Measurements from ENCODE around the gene MFAP2.

Gene MFAP2

GRCh38 chr1:16980473-16981268, at the start of gene MFAP2:
Gene MFAP2 (minus strand): TSS chr1:16980620. CDS start chr1:16978273, 2,347 bp downstream.
- no peak for DNase-seq (ENCODE audit: low spot score)

- DNase-seq (ENCODE audit: low spot score): no peak
Measured at GRCh38 chr1:17030206-17030605, 49.8 kb upstream of the MFAP2 start.

- DNase-seq (ENCODE audit: low spot score): no peak
Measured at GRCh38 chr1:17028662-17029188, 48.3 kb upstream of the MFAP2 start.

- no peak for DNase-seq (ENCODE audit: low spot score)
Measured at GRCh38 chr1:17027900-17028299, 47.5 kb upstream of the MFAP2 start.

GRCh38 chr1:17027403-17027802, 47.0 kb upstream of the MFAP2 start:
- DNase-seq (ENCODE audit: low spot score): no peak

GRCh38 chr1:17024721-17025120, 44.3 kb upstream of the MFAP2 start:
- DNase-seq (ENCODE audit: low spot score): no peak

GRCh38 chr1:17023573-17023972, 43.2 kb upstream of the MFAP2 start:
- DNase-seq (ENCODE audit: low spot score): no peak

GRCh38 chr1:17023102-17023501, 42.7 kb upstream of the MFAP2 start:
- no peak for DNase-seq (ENCODE audit: low spot score)

- no peak for DNase-seq (ENCODE audit: low spot score)
Measured at GRCh38 chr1:17021896-17022295, 41.5 kb upstream of the MFAP2 start.

- DNase-seq (ENCODE audit: low spot score): no peak
Measured at GRCh38 chr1:17020502-17020901, 40.1 kb upstream of the MFAP2 start.

- no peak for DNase-seq (ENCODE audit: low spot score)
Measured at GRCh38 chr1:17018849-17019248, 38.4 kb upstream of the MFAP2 start.

- no peak for DNase-seq (ENCODE audit: low spot score)
Measured at GRCh38 chr1:17017435-17017834, 37.0 kb upstream of the MFAP2 start.

- DNase-seq (ENCODE audit: low spot score): no peak
Measured at GRCh38 chr1:17016317-17016661, 35.9 kb upstream of the MFAP2 start.

GRCh38 chr1:17014671-17015567, 34.5 kb upstream of the MFAP2 start:
- no peak for DNase-seq (ENCODE audit: low spot score)

GRCh38 chr1:17013491-17014320, 33.3 kb upstream of the MFAP2 start:
- DNase-seq (ENCODE audit: low spot score): no peak

- no peak for DNase-seq (ENCODE audit: low spot score)
Measured at GRCh38 chr1:17012775-17013490, 32.5 kb upstream of the MFAP2 start.

- peak; percentile 70 for DNase-seq (ENCODE audit: low spot score)
Measured at GRCh38 chr1:17011439-17012307, 31.3 kb upstream of the MFAP2 start, which contains the start of gene ATP13A2. Gene ATP13A2 (minus strand): TSS chr1:17011928. CDS start chr1:17011738, 190 bp downstream.

GRCh38 chr1:17011092-17011438, 30.6 kb upstream of the MFAP2 start:
- DNase-seq (ENCODE audit: low spot score): no peak

- no peak for DNase-seq (ENCODE audit: low spot score)
Measured at GRCh38 chr1:17009706-17010105, 29.3 kb upstream of the MFAP2 start.

GRCh38 chr1:17008208-17008855, 27.9 kb upstream of the MFAP2 start:
- no peak for DNase-seq (ENCODE audit: low spot score)
